ENCODE data around the gene IREB2.
"Not testable (repeated sequence)": the region's sequence is repeated elsewhere in the genome, so short reads cannot be mapped to it uniquely, and the experiment has no call there.

Gene IREB2

GRCh38 chr15:78481917-78482316 is 43.9 kb downstream of the IREB2 start:
- no peak for DNase-seq

DNA sequence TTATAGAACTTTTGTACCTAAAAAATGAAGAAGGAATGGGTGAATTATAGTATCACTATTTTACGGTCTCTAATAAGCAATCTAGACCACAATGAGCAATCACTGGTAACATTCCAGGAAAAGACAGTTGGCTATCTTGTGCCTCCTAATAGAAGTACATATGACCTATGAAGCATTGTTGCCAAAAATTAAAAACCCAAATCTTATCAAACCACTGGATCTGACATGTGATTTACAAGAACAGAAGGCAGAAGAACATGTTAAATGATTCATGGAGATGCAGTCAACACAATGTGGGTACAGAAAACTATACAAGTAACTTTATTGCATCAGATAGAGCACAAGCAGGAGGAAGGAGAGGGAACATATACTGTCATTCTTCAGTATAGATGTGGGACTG is 54.9 kb downstream of the IREB2 start:
- no peak for DNase-seq

DNA sequence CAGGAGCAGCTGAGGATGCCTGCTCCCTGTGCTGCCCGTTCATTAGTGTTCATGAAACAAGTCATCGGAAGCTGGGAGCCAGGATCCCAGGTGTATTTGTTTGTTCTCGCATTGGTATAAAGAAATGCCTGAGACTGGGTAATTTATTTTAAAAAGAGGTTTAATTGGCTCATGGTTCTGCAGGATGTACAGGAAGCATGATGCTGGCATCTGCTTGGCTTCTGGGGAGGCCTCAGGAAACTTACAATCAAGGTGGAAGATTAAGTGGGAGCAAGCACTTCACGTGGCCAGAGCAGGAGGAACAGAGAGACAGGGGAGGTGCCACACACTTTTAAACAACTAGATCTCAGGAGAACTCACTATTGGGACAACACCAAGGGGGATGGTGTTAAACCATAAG is 63.8 kb downstream of the IREB2 start:
- DNase-seq, result no peak

DNA sequence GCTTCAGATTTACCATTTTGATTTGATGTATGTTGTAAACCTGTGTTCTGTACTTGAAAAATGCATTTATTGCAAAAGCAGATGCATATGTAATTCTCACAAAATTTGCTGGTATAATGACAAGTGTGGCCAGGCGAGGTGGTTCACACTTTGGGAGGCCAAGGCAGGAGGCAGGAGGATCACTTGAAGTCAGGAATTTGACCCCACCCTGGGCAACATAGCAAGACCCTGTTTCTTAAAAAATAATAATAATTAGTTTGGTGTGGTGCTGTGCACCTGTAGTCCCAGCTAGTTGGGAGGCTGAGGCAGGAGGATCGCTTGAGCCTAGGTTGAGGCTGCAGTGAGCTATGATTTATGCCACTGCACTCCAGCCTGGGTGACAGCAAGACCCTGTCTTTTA is 64.6 kb downstream of the IREB2 start:
- no peak for DNase-seq

DNA sequence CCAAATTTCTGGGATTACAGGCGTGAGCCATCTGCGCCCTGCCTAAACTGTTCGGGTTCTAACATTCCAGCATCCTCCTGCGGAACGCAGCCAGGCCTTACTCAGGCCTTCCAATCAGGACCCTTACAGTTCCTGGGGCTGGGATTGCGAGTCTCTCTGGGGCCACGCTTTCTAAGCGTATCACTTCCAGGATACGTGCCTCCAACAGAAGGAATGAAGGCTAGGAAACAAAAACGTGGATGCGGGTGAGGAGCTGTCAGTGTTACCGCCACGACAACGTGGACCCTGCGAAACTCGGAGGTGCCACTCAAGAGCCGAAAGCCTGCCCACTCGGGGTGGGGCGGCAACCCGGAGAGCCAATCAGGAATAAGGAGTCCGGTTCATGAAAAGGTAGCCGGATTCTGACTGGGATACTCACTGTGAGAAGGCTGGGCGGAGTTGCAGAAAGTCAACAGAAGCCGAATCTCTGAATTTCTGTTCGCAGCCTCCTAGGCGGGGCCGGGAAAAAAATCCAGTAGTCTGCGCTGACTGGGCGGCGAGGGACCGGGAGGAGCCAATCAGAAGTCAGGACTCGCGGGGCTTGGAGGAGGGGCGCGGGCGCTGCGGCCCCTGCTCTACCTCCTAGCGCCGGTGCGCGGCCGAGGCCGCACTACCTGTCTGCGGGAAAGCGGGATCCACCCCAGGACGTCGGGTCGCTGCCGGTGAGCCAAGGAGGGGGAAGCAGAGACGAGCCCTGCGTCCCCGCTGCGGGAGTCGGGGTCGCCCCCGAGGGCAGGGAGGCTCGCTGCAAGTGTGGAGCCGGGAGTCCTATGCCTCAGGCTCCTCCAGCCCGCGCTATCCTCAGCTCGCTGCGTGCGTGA is 69.2 kb downstream of the IREB2 start, which contains the start of gene HYKK:
HYKK (plus strand) TSS at position 607 of the 860 bp plus-strand sequence. CDS start 5,512 bp downstream, outside the sequence.
- peak; percentile 91 for DNase-seq

DNA sequence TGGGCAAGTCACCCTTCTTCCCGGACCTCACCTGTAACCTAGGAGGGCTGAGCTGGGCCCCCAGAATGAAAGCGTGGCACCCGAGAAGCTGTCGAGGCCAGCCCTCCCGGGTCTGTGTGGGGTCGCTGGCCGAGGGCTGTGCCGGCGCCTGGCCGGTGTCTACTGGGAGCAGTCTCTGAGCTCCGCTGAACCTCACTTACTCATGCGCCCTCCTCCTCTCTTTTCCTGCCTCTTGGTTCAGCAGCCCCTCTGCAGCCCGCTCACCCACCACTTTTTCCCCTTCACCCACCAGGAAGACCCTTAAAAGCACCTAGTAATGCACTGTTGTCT is 69.8 kb downstream of the IREB2 start:
- DNase-seq, result no peak

GRCh38 chr15:78508272-78508671 is 70.3 kb downstream of the IREB2 start:
- no peak for DNase-seq

DNA sequence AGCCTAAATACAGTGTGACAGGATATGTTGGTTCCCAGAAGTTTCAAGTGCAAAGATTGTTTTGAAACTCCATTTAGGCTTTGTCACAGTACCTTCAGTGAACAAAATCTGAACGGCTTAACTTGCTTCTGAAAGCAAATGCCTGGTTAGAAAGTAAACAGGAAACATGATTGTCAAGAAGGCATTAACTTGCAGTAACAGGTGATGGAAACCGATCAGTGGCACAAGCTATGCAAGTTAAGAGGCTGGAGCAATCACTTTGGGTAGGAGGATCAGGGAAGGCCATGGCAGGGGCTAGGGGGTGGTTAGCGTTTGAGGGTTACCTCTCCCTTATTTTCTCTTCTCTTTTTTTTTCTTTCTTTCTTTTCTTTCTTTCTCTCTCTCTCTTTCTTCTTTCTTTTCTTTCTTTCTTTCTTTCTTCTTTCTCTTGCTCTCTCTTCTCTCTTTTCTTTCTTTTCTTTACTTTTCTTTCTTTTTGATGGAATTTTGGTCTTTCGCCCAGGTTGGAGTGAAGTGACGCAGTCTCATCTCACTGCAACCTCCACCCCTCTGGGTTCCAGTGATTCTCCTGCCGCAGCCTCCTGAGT is 71.8 kb downstream of the IREB2 start:
- no peak for DNase-seq

DNA sequence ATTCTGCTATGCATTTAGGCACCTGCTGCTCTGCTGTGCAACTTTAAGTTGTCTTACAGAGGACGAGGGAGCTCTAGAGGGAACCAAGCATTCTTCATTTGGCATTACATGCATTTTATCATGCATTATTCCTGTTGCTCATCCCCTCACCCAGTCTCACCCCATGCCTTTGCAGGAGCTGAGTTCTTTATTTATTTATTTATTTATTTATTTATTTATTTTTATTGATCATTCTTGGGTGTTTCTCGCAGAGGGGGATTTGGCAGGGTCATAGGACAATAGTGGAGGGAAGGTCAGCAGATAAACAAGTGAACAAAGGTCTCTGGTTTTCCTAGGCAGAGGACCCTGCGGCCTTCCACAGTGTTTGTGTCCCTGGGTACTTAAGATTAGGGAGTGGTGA is 82.0 kb downstream of the IREB2 start:
- DNase-seq, result not testable (repeated sequence)

GRCh38 chr15:78524230-78524629 is 86.2 kb downstream of the IREB2 start:
- no peak for DNase-seq

DNA sequence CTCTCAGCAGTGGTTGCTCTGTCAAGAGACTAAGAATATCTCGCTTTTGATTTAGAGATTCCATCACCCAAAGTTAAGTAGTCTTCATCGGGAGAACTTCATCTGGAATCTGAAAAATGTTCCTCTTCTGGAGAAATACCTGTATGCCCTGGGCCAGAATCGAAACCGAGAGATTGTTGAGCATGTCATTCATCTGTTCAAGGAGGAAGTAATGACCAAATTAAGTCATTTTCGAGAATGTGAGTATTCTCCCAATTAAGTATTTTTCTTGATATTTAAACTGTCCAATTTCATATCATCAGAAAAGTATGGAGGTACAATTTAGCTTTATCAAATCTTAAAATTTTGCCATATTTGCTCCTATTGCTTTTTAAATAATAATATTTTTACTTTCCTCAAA is 89.3 kb downstream of the IREB2 start:
- no peak for DNase-seq

- no peak for DNase-seq
Measured at GRCh38 chr15:78533331-78533730, 95.3 kb downstream of the IREB2 start.

DNA sequence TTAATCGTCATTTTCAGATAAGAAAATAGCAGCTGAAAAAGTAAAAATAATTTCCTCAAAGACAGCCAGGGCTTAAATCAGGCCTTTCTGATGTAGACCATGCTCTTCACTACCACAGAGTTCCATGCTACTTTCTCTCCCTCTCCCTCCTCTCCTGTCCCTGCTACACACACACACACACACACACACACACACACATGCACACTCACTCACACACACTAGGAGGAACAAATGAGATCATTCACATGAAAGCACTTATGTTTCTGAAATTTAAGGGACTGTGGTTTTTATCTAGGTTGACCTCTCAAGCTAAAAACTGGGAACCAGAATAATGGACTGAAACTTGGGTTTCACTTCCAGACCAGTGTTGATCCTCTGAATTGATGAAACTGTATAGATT is 98.1 kb downstream of the IREB2 start:
- DNase-seq, result no peak

- DNase-seq, result no peak
Measured at GRCh38 chr15:78537266-78537905, 99.4 kb downstream of the IREB2 start.

GRCh38 chr15:78538358-78538757 is 100.3 kb downstream of the IREB2 start:
- no peak for DNase-seq

DNA sequence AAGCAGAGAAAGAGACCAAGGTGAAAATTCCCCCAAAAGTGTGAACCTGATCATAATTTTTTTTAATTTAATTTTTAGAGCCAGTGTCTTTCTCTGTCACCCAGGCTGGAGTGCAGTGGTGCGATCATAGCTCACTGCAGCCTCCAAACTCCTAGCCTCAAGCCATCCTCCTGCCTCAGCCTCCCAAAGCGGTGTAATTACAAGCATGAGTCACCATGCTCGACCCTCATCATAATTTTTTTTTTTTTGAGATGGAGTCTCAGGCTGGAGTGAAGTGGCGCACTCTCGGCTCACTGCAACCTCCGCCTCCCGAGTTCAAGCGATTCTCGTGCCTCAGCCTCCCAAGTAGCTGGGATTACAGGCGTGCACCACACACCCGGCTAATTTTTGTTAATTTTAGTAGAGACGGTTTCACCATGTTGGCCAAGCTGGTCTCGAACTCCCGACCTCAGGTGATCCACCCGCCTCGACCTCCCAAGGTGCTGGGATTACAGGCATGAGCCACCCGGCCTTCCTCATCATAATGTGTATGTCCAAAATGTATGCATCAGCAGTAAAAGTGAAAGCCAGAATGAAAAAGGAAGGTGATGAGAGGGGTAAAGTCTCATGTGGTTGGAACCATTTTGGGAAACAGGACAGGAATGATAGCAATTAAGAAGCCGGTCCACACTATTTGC is 101.6 kb downstream of the IREB2 start:
- DNase-seq, result not testable (repeated sequence)

- peak; percentile 44 for DNase-seq
Measured at GRCh38 chr15:78540141-78540870, 102.3 kb downstream of the IREB2 start, which contains the start of gene PSMA4. Gene PSMA4, plus strand, starts transcription at chr15:78540444. Its CDS starts 1,484 bp downstream, at chr15:78541928.

- no peak for DNase-seq
Measured at GRCh38 chr15:78540871-78541743, 103.1 kb downstream of the IREB2 start.

GRCh38 chr15:78541744-78542034 is 103.7 kb downstream of the IREB2 start:
- DNase-seq, result no peak

GRCh38 chr15:78542647-78543046 is 104.6 kb downstream of the IREB2 start:
- DNase-seq, result no peak

GRCh38 chr15:78550194-78550593 is 112.2 kb downstream of the IREB2 start:
- no peak for DNase-seq

GRCh38 chr15:78550815-78551214 is 112.8 kb downstream of the IREB2 start:
- no peak for DNase-seq
